IPS DF 4.7 (cell line): ENCODE measurements around the gene SH3GL3.

Source experiments
- DNase-seq: peaks from one replicate; pipeline ENCODE4 v3.0.0-alpha.2; 2013; ENCODE audit warnings: low spot score; ENCODE audit errors: extremely low read depth

The SH3GL3 gene

GRCh38 chr15:83446904-83447709, at the start of gene SH3GL3:
SH3GL3 (plus strand) TSS chr15:83447341; CDS start chr15:83447534, 193 bp downstream.
- DNase-seq: peak; percentile 49

- no peak for DNase-seq
Observed at GRCh38 chr15:83398626-83399025, 48.5 kb upstream of the SH3GL3 start.

- DNase-seq: no peak
Observed at GRCh38 chr15:83404121-83404520, 43.0 kb upstream of the SH3GL3 start.

GRCh38 chr15:83410532-83410931, 36.6 kb upstream of the SH3GL3 start:
- no peak for DNase-seq

GRCh38 chr15:83413054-83413719, 34.0 kb upstream of the SH3GL3 start:
- no peak for DNase-seq

- no peak for DNase-seq
Observed at GRCh38 chr15:83422081-83422480, 25.1 kb upstream of the SH3GL3 start.

GRCh38 chr15:83422541-83422940, 24.6 kb upstream of the SH3GL3 start:
- no peak for DNase-seq

GRCh38 chr15:83424101-83424500, 23.0 kb upstream of the SH3GL3 start:
- DNase-seq: no peak

- no peak for DNase-seq
Observed at GRCh38 chr15:83430441-83430840, 16.7 kb upstream of the SH3GL3 start.

- DNase-seq: no peak
Observed at GRCh38 chr15:83431521-83431920, 15.6 kb upstream of the SH3GL3 start.

GRCh38 chr15:83435202-83435601, 11.9 kb upstream of the SH3GL3 start:
- DNase-seq: no peak

- DNase-seq: no peak
Observed at GRCh38 chr15:83435782-83436181, 11.4 kb upstream of the SH3GL3 start.

- no peak for DNase-seq
Observed at GRCh38 chr15:83436513-83437158, 10.5 kb upstream of the SH3GL3 start.

- DNase-seq: no peak
Observed at GRCh38 chr15:83443076-83443847, 3.9 kb upstream of the SH3GL3 start.

- no peak for DNase-seq
Observed at GRCh38 chr15:83444936-83445335, 2.2 kb upstream of the SH3GL3 start.

- DNase-seq: no peak
Observed at GRCh38 chr15:83445643-83446042, 1.5 kb upstream of the SH3GL3 start.

- no peak for DNase-seq
Observed at GRCh38 chr15:83446417-83446816, 724 bp upstream of the SH3GL3 start.

- DNase-seq: no peak
Observed at GRCh38 chr15:83449250-83449671, 2.1 kb downstream of the SH3GL3 start.

GRCh38 chr15:83449937-83450506, 2.9 kb downstream of the SH3GL3 start:
- DNase-seq: no peak

- no peak for DNase-seq
Observed at GRCh38 chr15:83457149-83457548, 10.0 kb downstream of the SH3GL3 start.

- no peak for DNase-seq
Observed at GRCh38 chr15:83458381-83458780, 11.2 kb downstream of the SH3GL3 start.
